HepG2 (cell line): ENCODE data around the gene SLC2A11. TPM values are rescaled to one million over a fixed set of nuclear protein-coding genes. Genes with fewer than 3 reads are reported as not detected.

ENCODE experiments used
- ATAC-seq: fragments of 200-7000 bp; cut with Tn5 transposase; 3 replicates; pipeline ENCODE4 v1.9.1; 2020; ENCODE audit warnings: mild to moderate bottlenecking, moderate library complexity
- BruUV-seq: library from RNA; stranded (reverse); fragments of 400-500 nt; replicated peaks from 2 replicates; lab custom pipeline; 2021; lab: Mats Ljungman, UMichigan
- CTCF ChIA-PET: fragments of 300-600 bp; formaldehyde crosslinking; extraction: SDS; loops from one replicate; lab custom pipeline; 2021; ENCODE audit warnings: low total read pairs, inconsistent platforms, low intra/inter-chr PET ratio; lab: Yijun Ruan, JAX
- POLR2A ChIA-PET: fragments of 350-600 bp; sonication (Branson Sonifier 250); formaldehyde crosslinking; loops from one replicate; lab custom pipeline; 2020; ENCODE audit warnings: antibody characterized with exemption, inconsistent platforms; lab: Yijun Ruan, JAX
- DNase-seq: peaks from one replicate; pipeline ENCODE4 v3.0.0-alpha.2; 2015; ENCODE audit warnings: low spot score
- FAIRE-seq: peaks from 3 replicates; lab custom pipeline; 2011; peaks lifted over from hg19 to GRCh38; lab: Jason Lieb, UNC
- H2AFZ ChIP-seq: one replicate; pipeline ENCODE4 v1.6.1; 2011; ENCODE audit warnings: low read length, inconsistent platforms
- H3K27ac ChIP-seq: fragments of 300-600 bp; 3 replicates; pipeline ENCODE4 v1.8.0; 2011; ENCODE audit warnings: mixed run types, mild to moderate bottlenecking, mixed read lengths, low read length, inconsistent platforms; ENCODE audit not compliant: insufficient read depth; ENCODE audit errors: extremely low read length
- H3K27me3 ChIP-seq, 2 experiments: fragments of 200-600 bp in 1 of 2; 2 replicates in 1 of 2; 3 replicates in 1 of 2; pipeline versions ENCODE4 v1.6.0 to v1.8.0; 2011; ENCODE audit warnings: low read length in 2 of 2, mild to moderate bottlenecking in 2 of 2, moderate library complexity in 2 of 2, inconsistent platforms in 1 of 2; ENCODE audit not compliant: insufficient read depth in 2 of 2, control insufficient read depth in 1 of 2
- H3K36me3 ChIP-seq, 2 experiments: fragments of 200-600 bp in 1 of 2; replicated peaks in 1 of 2; 2 replicates in 1 of 2; 3 replicates in 1 of 2; pipeline versions ENCODE4 v1.5.1 to v1.8.0; 2011; ENCODE audit warnings: low read length in 2 of 2, inconsistent platforms in 1 of 2; ENCODE audit not compliant: insufficient read depth in 2 of 2, control insufficient read depth in 1 of 2
- H3K4me1 ChIP-seq: 2 replicates; pipeline ENCODE4 v1.5.1; 2012; ENCODE audit warnings: low read length, inconsistent platforms; ENCODE audit not compliant: insufficient read depth
- H3K4me2 ChIP-seq: 2 replicates; pipeline ENCODE4 v1.6.0; 2011; ENCODE audit warnings: low read depth, low read length, inconsistent platforms
- H3K4me3 ChIP-seq, 3 experiments: fragments of 200-600 bp in 1 of 3; sonication (generic), shearing (Covaris generic) in 1 of 3; replicated peaks in 1 of 3; 2 replicates each; pipeline ENCODE4 v1.5.1; 2011 to 2016; ENCODE audit warnings: low read length in 3 of 3, inconsistent platforms in 2 of 3, low read depth in 2 of 3, mild to moderate bottlenecking in 2 of 3, control low read depth in 1 of 3, mixed read lengths in 1 of 3; ENCODE audit not compliant: insufficient read depth in 1 of 3
- H3K79me2 ChIP-seq: one replicate; pipeline ENCODE4 v1.6.1; 2011; ENCODE audit warnings: low read length, inconsistent platforms; ENCODE audit not compliant: insufficient read depth
- H3K9ac ChIP-seq: 2 replicates; pipeline ENCODE4 v1.6.0; 2011; ENCODE audit warnings: mild to moderate bottlenecking, low read depth, low read length, inconsistent platforms; ENCODE audit not compliant: insufficient read depth
- H3K9me3 ChIP-seq: 2 replicates; pipeline ENCODE4 v1.5.1; 2012; ENCODE audit warnings: mild to moderate bottlenecking, low read length
- H4K20me1 ChIP-seq: 2 replicates; pipeline ENCODE4 v1.6.0; 2011; ENCODE audit warnings: inconsistent platforms, mild to moderate bottlenecking, low read length, moderate library complexity; ENCODE audit not compliant: insufficient read depth
- FOXA3 ChIP-seq: IDR thresholded peaks from 2 replicates; pipeline ENCODE4 v1.6.1; 2016; ENCODE audit warnings: missing genetic modification reagents, missing compliant biosample characterization
- FOXK2 ChIP-seq: fragments of 450-650 bp; IDR thresholded peaks from 2 replicates; pipeline ENCODE4 v1.6.1; 2016
- GTF3A ChIP-seq: sonication (generic); formaldehyde crosslinking; conservative IDR thresholded peaks from 2 replicates; pipeline ENCODE4 v1.4.0; 2020; ENCODE audit warnings: mild to moderate bottlenecking, missing genetic modification reagents
- RBM22 ChIP-seq: fragments of 200-400 bp; formaldehyde crosslinking; optimal IDR thresholded peaks from 2 replicates; pipeline ENCODE3; 2017; ENCODE audit warnings: mild to moderate bottlenecking, low read length, moderate library complexity
- RXRA ChIP-seq: sonication (generic); formaldehyde crosslinking; IDR thresholded peaks from 2 replicates; pipeline ENCODE4 v1.5.1; 2020; ENCODE audit warnings: missing genetic modification reagents
- SMAD1 ChIP-seq: sonication (generic); formaldehyde crosslinking; IDR thresholded peaks from 2 replicates; pipeline ENCODE4 v1.4.0; 2020; ENCODE audit warnings: missing genetic modification reagents, low read depth, mild to moderate bottlenecking, borderline replicate concordance
- TERF1 ChIP-seq: sonication (generic); formaldehyde crosslinking; IDR thresholded peaks from 2 replicates; pipeline ENCODE4 v1.8.0; 2022; ENCODE audit warnings: mild to moderate bottlenecking, missing genetic modification reagents, moderate library complexity
- ZNF296 ChIP-seq: sonication (generic); formaldehyde crosslinking; conservative IDR thresholded peaks from 2 replicates; pipeline ENCODE4 v1.5.0; 2020; ENCODE audit warnings: mild to moderate bottlenecking, missing genetic modification reagents
- ZNF770 ChIP-seq: sonication (generic); formaldehyde crosslinking; IDR thresholded peaks from 2 replicates; pipeline ENCODE4 v1.5.0; 2020; ENCODE audit warnings: mild to moderate bottlenecking, missing genetic modification reagents
- WGBS: methylation state at CpG from one replicate; pipeline ENCODE4 v1.1.6; 2017; ENCODE audit warnings: low lambda C conversion rate; 5-methylcytosine and 5-hydroxymethylcytosine counted together
- in situ Hi-C: cut with HindIII; loops from 2 replicates; pipeline ENCODE4 v1.10.0; 2017; ENCODE audit warnings: low pct_unique_long_range_greater_than_20kb; ENCODE audit not compliant: extremely low pct_ligation_motif_present
- intact Hi-C: fragments of 100-400 bp; cut with micrococcal nuclease; formaldehyde crosslinking; loops from one replicate; pipeline ENCODE4 v1.10.0; 2022; ENCODE audit not compliant: unreplicated experiment
- polyA plus RNA-seq, 8 experiments: library from polyadenylated mRNA; depleted of rRNA in 3 of 8; stranded (reverse) in 7 of 8; unstranded in 1 of 8; fragments of >200 nt; fragmentation: Illumina TruSeq in 4 of 8; extraction: Trizol in 4 of 8; gene quantifications; 2 replicates each; pipeline versions ENCODE4 v1.2.1 to v1.2.3, GENCODE V29; 2011 to 2016; ENCODE audit warnings: low read depth in 4 of 8, missing spikeins in 1 of 8, mixed read lengths in 1 of 8; ENCODE audit not compliant: insufficient read depth in 1 of 8
- total RNA-seq, 5 experiments: library from RNA; depleted of rRNA; stranded (reverse); fragments of >200 nt; fragmentation: Illumina TruSeq; extraction: Trizol; gene quantifications; 2 replicates each; pipeline ENCODE4 v1.2.3, GENCODE V29; 2016; ENCODE audit warnings: low read depth in 1 of 5
- TF ChIP-seq, protein P1 (sequence below): sonication (generic); formaldehyde crosslinking; IDR thresholded peaks from 2 replicates; pipeline ENCODE4 v1.4.0; 2020; ENCODE audit warnings: missing genetic modification reagents

The SLC2A11 gene
- total and polyA plus RNA-seq, 2 of the 13 experiments (the other 11 are each of a cell fraction or from before 2014, with no cell fraction given): 15.2 to 15.4 TPM

DNA sequence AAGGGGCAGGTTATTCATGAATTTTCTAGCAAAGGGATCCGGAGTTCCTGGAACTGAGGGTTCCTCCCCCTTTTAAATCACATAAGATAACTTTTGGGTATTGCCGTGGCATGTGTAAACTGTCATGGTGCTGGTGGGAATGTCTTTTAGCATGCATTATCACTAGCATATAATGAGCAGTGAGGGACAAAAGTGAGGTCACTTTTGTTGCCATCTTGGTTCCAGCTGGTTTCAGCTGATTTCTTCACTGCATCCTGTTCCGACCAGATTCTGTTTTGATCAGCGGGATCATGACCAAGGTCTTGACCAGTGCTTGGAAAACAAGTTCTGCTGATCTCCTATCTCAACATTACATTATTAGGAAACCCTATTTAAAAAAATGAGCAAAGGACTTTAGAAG is 43.9 kb downstream of the SLC2A11 start:
- Histone ChIP-seq H3K4me3 (no peak overlapping the region), H3K4me2 (no peak overlapping the region), H3K9ac (no peak overlapping the region), H3K27ac (no peak overlapping the region), H3K27me3 (no peaks in the 10 kb centered on the region), H3K9me3 (no peaks in the 10 kb centered on the region), H2AFZ (no peak overlapping the region), H3K79me2 (no peaks in the 10 kb centered on the region), H4K20me1 (peaks cover 5% of the 10 kb centered on the region; the same call in 1 of the 2 replicates), H3K4me1 (peaks cover 34% of the 10 kb centered on the region), H3K36me3 (peaks cover 3 to 7% of the 10 kb centered on the region in 2 experiments; a peak in 3 of 5 replicates)
- ChIA-PET POLR2A (interaction anchor here (1.2 kb wide), 1 partner anchor 12 kb away, joined by 4 read pairs; no protein-coding TSS in a partner anchor), CTCF (no interaction called here)
- no peak for DNase-seq
- in situ Hi-C loops (no loop called here), intact Hi-C loops (no loop called here)
- WGBS: 100% methylated on average over 4 of the region's 4 CpGs
- BruUV-seq: no TSS peak
- ATAC-seq: no peak
- FAIRE-seq: no peak
- no peak for TF ChIP-seq SMAD1 (CRISPR knock-in tag)
- TF ChIP-seq ZNF296 (CRISPR knock-in tag): no peak
- no peak for TF ChIP-seq FOXA3 (CRISPR knock-in tag)
- TF ChIP-seq GTF3A (CRISPR knock-in tag): no peak
- no peak for TF ChIP-seq RXRA (CRISPR knock-in tag)
- no peak for TF ChIP-seq FOXK2
- TF ChIP-seq TERF1: no peak
- TF ChIP-seq ZNF770 (CRISPR knock-in tag): no peak
- no peak for TF ChIP-seq RBM22
- TF ChIP-seq, protein P1, sequence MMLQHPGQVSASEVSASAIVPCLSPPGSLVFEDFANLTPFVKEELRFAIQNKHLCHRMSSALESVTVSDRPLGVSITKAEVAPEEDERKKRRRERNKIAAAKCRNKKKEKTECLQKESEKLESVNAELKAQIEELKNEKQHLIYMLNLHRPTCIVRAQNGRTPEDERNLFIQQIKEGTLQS (CRISPR knock-in tag): no peak
